ENCODE data around the gene PRDM16.

PRDM16 gene

GRCh38 chr1:3221112-3222041, 152.4 kb downstream of the PRDM16 start:
- Histone ChIP-seq H3K4me1 (ENCODE audit: control insufficient read depth, insufficient read depth, low read length) (peaks cover 15% of the 10 kb centered on the region), H3K4me3 (ENCODE audit: low read length) (no peak overlapping the region), H3K27ac (ENCODE audit: low read depth, low read length) (no peak overlapping the region), H3K27me3 (ENCODE audit: control insufficient read depth, insufficient read depth, low read length) (peaks cover 17% of the 10 kb centered on the region), H3K9ac (ENCODE audit: low read length) (no peak overlapping the region), H3K36me3 (ENCODE audit: control insufficient read depth, insufficient read depth, low read length) (no peaks in the 10 kb centered on the region)

- H3K4me3 ChIP-seq (ENCODE audit: low read length): no peak overlapping the region
Observed at GRCh38 chr1:3222042-3222692, 153.2 kb downstream of the PRDM16 start.

DNA sequence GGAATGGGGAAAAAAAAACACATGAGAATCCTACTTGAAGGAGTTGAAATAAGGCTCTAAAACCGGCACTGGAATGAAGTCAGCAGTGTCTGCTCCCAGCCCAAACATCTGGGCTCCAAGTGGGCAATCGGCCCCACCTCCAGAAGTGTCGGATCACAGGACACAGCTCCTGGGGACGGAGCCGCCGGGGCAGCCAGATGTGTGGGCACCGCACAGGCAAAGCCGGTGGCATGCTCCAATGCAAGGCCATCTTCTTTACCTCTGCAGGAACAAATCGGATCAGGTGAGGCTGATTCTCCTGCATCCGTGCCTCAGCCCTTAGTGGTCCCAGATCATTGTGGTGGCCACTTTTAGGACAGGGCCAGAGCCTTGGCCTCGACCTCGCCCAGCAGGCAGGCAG, 156.7 kb downstream of the PRDM16 start:
- Histone ChIP-seq H3K4me3 (ENCODE audit: low read length) (no peak overlapping the region), H3K4me1 (ENCODE audit: control insufficient read depth, insufficient read depth, low read length) (no peaks in the 10 kb centered on the region), H3K27me3 (ENCODE audit: control insufficient read depth, insufficient read depth, low read length) (peaks cover 17% of the 10 kb centered on the region), H3K9ac (ENCODE audit: low read length) (no peak overlapping the region), H3K36me3 (ENCODE audit: control insufficient read depth, insufficient read depth, low read length) (no peaks in the 10 kb centered on the region), H3K27ac (ENCODE audit: low read depth, low read length) (no peak overlapping the region)

More at GRCh38 chr1:3222042-3222692, 153.2 kb downstream of the PRDM16 start:
- H3K9ac ChIP-seq (ENCODE audit: low read length): no peak overlapping the region
- no peak overlapping the region for H3K27ac ChIP-seq (ENCODE audit: low read depth, low read length)
- no peaks in the 10 kb centered on the region for H3K36me3 ChIP-seq (ENCODE audit: control insufficient read depth, insufficient read depth, low read length)
- peaks cover 8% of the 10 kb centered on the region for H3K4me1 ChIP-seq (ENCODE audit: control insufficient read depth, insufficient read depth, low read length)
- peaks cover 12% of the 10 kb centered on the region for H3K27me3 ChIP-seq (ENCODE audit: control insufficient read depth, insufficient read depth, low read length)

DNA sequence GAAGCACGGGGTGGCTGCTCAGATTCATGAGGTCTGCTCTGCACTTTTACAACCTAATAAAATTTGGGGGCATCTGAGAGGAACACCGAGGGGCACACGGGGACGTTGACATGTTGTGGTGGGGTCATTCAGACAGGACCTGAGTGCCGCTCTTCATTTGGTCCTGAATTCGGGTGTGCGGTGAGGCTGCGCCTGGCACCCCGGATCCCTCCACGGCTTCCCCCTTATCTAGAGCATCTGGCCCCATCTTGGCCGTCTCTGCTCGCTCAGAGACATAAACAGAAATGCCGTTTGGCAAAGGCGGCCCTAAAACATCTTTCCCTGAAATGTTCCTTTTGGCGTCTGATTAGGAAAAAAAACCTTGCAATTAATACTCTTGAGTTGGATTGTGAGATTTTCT, 157.2 kb downstream of the PRDM16 start:
- H3K36me3 ChIP-seq (ENCODE audit: control insufficient read depth, insufficient read depth, low read length): no peaks in the 10 kb centered on the region
- no peaks in the 10 kb centered on the region for H3K4me1 ChIP-seq (ENCODE audit: control insufficient read depth, insufficient read depth, low read length)
- H3K27me3 ChIP-seq (ENCODE audit: control insufficient read depth, insufficient read depth, low read length): peaks cover 17% of the 10 kb centered on the region
- H3K9ac ChIP-seq (ENCODE audit: low read length): no peak overlapping the region
- H3K27ac ChIP-seq (ENCODE audit: low read depth, low read length): no peak overlapping the region
- H3K4me3 ChIP-seq (ENCODE audit: low read length): no peak overlapping the region

GRCh38 chr1:3226701-3227350, 157.8 kb downstream of the PRDM16 start:
- Histone ChIP-seq H3K4me3 (ENCODE audit: low read length) (no peak overlapping the region), H3K27me3 (ENCODE audit: control insufficient read depth, insufficient read depth, low read length) (peaks cover 15% of the 10 kb centered on the region), H3K4me1 (ENCODE audit: control insufficient read depth, insufficient read depth, low read length) (no peaks in the 10 kb centered on the region), H3K36me3 (ENCODE audit: control insufficient read depth, insufficient read depth, low read length) (no peaks in the 10 kb centered on the region), H3K27ac (ENCODE audit: low read depth, low read length) (no peak overlapping the region), H3K9ac (ENCODE audit: low read length) (no peak overlapping the region)

- H3K27ac ChIP-seq (ENCODE audit: low read depth, low read length): no peak overlapping the region
- H3K36me3 ChIP-seq (ENCODE audit: control insufficient read depth, insufficient read depth, low read length): no peaks in the 10 kb centered on the region
- H3K27me3 ChIP-seq (ENCODE audit: control insufficient read depth, insufficient read depth, low read length): peaks cover 15% of the 10 kb centered on the region
- no peaks in the 10 kb centered on the region for H3K4me1 ChIP-seq (ENCODE audit: control insufficient read depth, insufficient read depth, low read length)
- no peak overlapping the region for H3K4me3 ChIP-seq (ENCODE audit: low read length)
- H3K9ac ChIP-seq (ENCODE audit: low read length): no peak overlapping the region
Observed at GRCh38 chr1:3227351-3227704, 158.3 kb downstream of the PRDM16 start.

- H3K27me3 ChIP-seq (ENCODE audit: control insufficient read depth, insufficient read depth, low read length): peaks cover 15% of the 10 kb centered on the region
Observed at GRCh38 chr1:3227893-3228292, 158.9 kb downstream of the PRDM16 start.

GRCh38 chr1:3229081-3229725, 160.2 kb downstream of the PRDM16 start:
- Histone ChIP-seq H3K36me3 (ENCODE audit: control insufficient read depth, insufficient read depth, low read length) (no peaks in the 10 kb centered on the region), H3K27ac (ENCODE audit: low read depth, low read length) (no peak overlapping the region), H3K4me3 (ENCODE audit: low read length) (no peak overlapping the region), H3K4me1 (ENCODE audit: control insufficient read depth, insufficient read depth, low read length) (no peaks in the 10 kb centered on the region), H3K27me3 (ENCODE audit: control insufficient read depth, insufficient read depth, low read length) (peaks cover 13% of the 10 kb centered on the region), H3K9ac (ENCODE audit: low read length) (no peak overlapping the region)

More at GRCh38 chr1:3227893-3228292, 158.9 kb downstream of the PRDM16 start:
- H3K4me3 ChIP-seq (ENCODE audit: low read length): no peak overlapping the region
- no peaks in the 10 kb centered on the region for H3K4me1 ChIP-seq (ENCODE audit: control insufficient read depth, insufficient read depth, low read length)
- H3K9ac ChIP-seq (ENCODE audit: low read length): no peak overlapping the region
- H3K36me3 ChIP-seq (ENCODE audit: control insufficient read depth, insufficient read depth, low read length): no peaks in the 10 kb centered on the region
- H3K27ac ChIP-seq (ENCODE audit: low read depth, low read length): no peak overlapping the region

DNA sequence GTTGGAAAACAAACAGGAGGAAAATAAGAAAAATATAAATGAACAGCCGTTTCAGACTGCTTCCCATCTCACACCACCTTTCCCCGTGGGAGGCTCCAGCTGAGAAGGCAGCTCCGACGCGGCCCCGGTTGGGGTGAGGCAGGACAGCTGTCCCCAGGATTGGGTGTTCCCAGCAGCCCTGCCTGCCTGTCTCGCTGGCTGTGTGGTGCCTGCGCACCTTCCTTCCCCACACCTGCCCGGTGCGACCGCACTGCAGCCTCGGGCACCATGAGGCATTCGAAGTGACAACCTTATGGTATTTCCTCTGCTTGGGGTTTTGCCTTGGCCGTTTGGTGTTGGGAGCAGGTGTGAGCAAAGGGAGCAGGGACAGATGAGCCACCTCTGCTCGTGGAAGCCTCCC, 161.6 kb downstream of the PRDM16 start:
- no peaks in the 10 kb centered on the region for H3K4me1 ChIP-seq (ENCODE audit: control insufficient read depth, insufficient read depth, low read length)
- no peak overlapping the region for H3K4me3 ChIP-seq (ENCODE audit: low read length)
- no peaks in the 10 kb centered on the region for H3K36me3 ChIP-seq (ENCODE audit: control insufficient read depth, insufficient read depth, low read length)
- no peak overlapping the region for H3K27ac ChIP-seq (ENCODE audit: low read depth, low read length)
- peaks cover 11% of the 10 kb centered on the region for H3K27me3 ChIP-seq (ENCODE audit: control insufficient read depth, insufficient read depth, low read length)
- no peak overlapping the region for H3K9ac ChIP-seq (ENCODE audit: low read length)

- no peak overlapping the region for H3K4me3 ChIP-seq (ENCODE audit: low read length)
- H3K27me3 ChIP-seq (ENCODE audit: control insufficient read depth, insufficient read depth, low read length): peaks cover 6% of the 10 kb centered on the region
- no peak overlapping the region for H3K27ac ChIP-seq (ENCODE audit: low read depth, low read length)
- H3K4me1 ChIP-seq (ENCODE audit: control insufficient read depth, insufficient read depth, low read length): no peaks in the 10 kb centered on the region
- H3K9ac ChIP-seq (ENCODE audit: low read length): no peak overlapping the region
- no peaks in the 10 kb centered on the region for H3K36me3 ChIP-seq (ENCODE audit: control insufficient read depth, insufficient read depth, low read length)
Observed at GRCh38 chr1:3231245-3231644, 162.2 kb downstream of the PRDM16 start.

- H3K27ac ChIP-seq (ENCODE audit: low read depth, low read length): no peak overlapping the region
- no peak overlapping the region for H3K9ac ChIP-seq (ENCODE audit: low read length)
- no peaks in the 10 kb centered on the region for H3K36me3 ChIP-seq (ENCODE audit: control insufficient read depth, insufficient read depth, low read length)
- H3K27me3 ChIP-seq (ENCODE audit: control insufficient read depth, insufficient read depth, low read length): peaks cover 6% of the 10 kb centered on the region
- H3K4me1 ChIP-seq (ENCODE audit: control insufficient read depth, insufficient read depth, low read length): no peaks in the 10 kb centered on the region
- no peak overlapping the region for H3K4me3 ChIP-seq (ENCODE audit: low read length)
Observed at GRCh38 chr1:3231826-3232225, 162.8 kb downstream of the PRDM16 start.

GRCh38 chr1:3233031-3233430, 164.0 kb downstream of the PRDM16 start:
- Histone ChIP-seq H3K27me3 (ENCODE audit: control insufficient read depth, insufficient read depth, low read length) (peaks cover 6% of the 10 kb centered on the region), H3K4me3 (ENCODE audit: low read length) (no peak overlapping the region)

More at GRCh38 chr1:3233031-3233430, 164.0 kb downstream of the PRDM16 start:
- Histone ChIP-seq H3K9ac (ENCODE audit: low read length) (no peak overlapping the region), H3K36me3 (ENCODE audit: control insufficient read depth, insufficient read depth, low read length) (no peaks in the 10 kb centered on the region), H3K4me1 (ENCODE audit: control insufficient read depth, insufficient read depth, low read length) (no peaks in the 10 kb centered on the region), H3K27ac (ENCODE audit: low read depth, low read length) (no peak overlapping the region)

All from rectal smooth muscle tissue (tissue), 1 donor.